Natural killer cell treated with Interleukin-12 subunit alpha and Interleukin-12 subunit beta and Interleukin-15 and Interleukin-18, amount 100 ng/mL, for 72 hours (primary cell): ENCODE measurements around the gene RAB14. TPM values are rescaled to one million over a fixed set of nuclear protein-coding genes. Genes with fewer than 3 reads are reported as not detected.
A peak's percentile ranks its signal among the peaks of the same experiment; 100 is the strongest.

Experiments used
- ATAC-seq, 2 donors: fragments of 150-1000 bp; cut with Tn5 transposase in 1 of 2; sonication (Bioruptor Pico), chemical (Tn5 transposase) in 1 of 2; 2 replicates each; pipeline ENCODE4 v1.10.0; 2021
- DNase-seq: peaks from one replicate; pipeline ENCODE4 v3.0.0; 2022; ENCODE audit warnings: low spot score
- H3K27ac Mint-ChIP-seq, 2 donors: 1 replicate in 1 of 2; 2 replicates in 1 of 2; pipeline ENCODE4 v1.8.0; 2022; ENCODE audit warnings: mixed read lengths in 2 of 2, mild to moderate bottlenecking in 1 of 2, moderate library complexity in 1 of 2
- H3K27me3 Mint-ChIP-seq, 2 donors: 1 replicate in 1 of 2; 2 replicates in 1 of 2; pipeline ENCODE4 v1.8.0; 2022; ENCODE audit warnings: mixed read lengths in 2 of 2
- H3K36me3 Mint-ChIP-seq: one replicate; pipeline ENCODE4 v1.8.0; 2022; ENCODE audit warnings: mixed read lengths
- H3K4me1 Mint-ChIP-seq, 2 donors: 1 replicate in 1 of 2; 2 replicates in 1 of 2; pipeline ENCODE4 v1.8.0; 2022; ENCODE audit warnings: low read depth in 2 of 2, mixed read lengths in 2 of 2, mild to moderate bottlenecking in 1 of 2
- H3K4me3 Mint-ChIP-seq: one replicate; pipeline ENCODE4 v1.8.0; 2022; ENCODE audit warnings: mixed read lengths
- H3K9me3 Mint-ChIP-seq: 2 replicates; pipeline ENCODE4 v1.8.0; 2022; ENCODE audit warnings: mixed read lengths
- total RNA-seq, 2 donors: library from RNA; stranded (reverse); gene quantifications; one replicate each; pipeline ENCODE4 v1.2.3, GENCODE V29; 2022

Gene RAB14
- total RNA-seq = 10 to 100 TPM; 40.6 to 73.8 TPM

DNA sequence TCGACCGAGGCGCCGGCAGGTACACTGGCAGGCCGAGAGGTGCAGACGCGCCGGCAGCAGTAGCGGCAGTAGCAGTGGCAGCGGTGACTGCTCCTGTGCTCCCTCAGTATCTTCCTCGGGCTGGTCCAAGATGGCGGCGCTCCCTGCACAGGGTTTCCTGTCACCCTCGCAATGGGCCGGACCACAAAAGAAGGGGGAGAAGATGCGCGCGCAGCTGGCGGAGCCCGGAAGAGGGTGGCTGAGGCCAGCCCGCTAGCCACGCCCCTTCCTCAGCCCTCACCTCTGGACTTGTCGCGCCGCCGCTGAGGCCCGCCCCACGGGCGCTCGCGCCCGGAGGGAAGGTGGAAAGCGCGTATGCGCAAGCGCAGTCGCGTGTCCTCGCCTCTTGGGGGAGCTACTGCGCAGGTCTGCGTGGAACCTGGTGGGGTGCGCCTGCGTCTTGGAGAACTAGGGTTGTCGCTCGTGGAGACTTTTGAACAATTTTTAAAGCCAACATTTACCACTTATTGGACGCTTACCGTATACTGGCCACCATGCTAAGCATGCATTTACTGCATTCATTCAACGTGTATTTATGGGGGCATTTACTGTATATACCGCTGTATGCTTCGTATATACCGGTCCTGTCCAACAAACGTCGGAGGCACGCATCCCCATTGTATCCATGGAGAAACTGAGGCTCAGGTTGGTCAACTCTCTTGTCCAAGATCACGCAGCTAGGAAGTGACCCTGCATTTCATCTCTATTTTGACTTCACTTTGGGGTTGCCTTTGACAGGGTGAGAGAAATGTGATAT lies at the start of gene RAB14:
Gene RAB14 (minus strand): TSS at position 132 of the 796 bp plus-strand sequence. CDS start 8,457 bp downstream, outside the sequence.
- H3K9me3 Mint-ChIP-seq = no peaks in the 10 kb centered on the region
- H3K4me1 Mint-ChIP-seq = peaks cover 31 to 48% of the 10 kb centered on the region in 2 donors
- peaks cover 6% of the 10 kb centered on the region for H3K36me3 Mint-ChIP-seq
- peak; percentile 95 to 97 for ATAC-seq
- H3K27ac Mint-ChIP-seq = peak within 1 kb of the TSS; percentile 80 to 93
- peak; percentile 100 for DNase-seq
- peak within 1 kb of the TSS; percentile 96 for H3K4me3 Mint-ChIP-seq
- H3K27me3 Mint-ChIP-seq = no peaks in the 10 kb centered on the region

GRCh38 chr9:121249563-121249962 lies 47.9 kb upstream of the RAB14 start:
- Mint-ChIP-seq H3K9me3 (no peaks in the 10 kb centered on the region), H3K27me3 (no peaks in the 10 kb centered on the region), H3K27ac (no peak overlapping the region), H3K4me3 (no peak overlapping the region), H3K4me1 (peaks cover 5 to 6% of the 10 kb centered on the region in 2 donors), H3K36me3 (no peaks in the 10 kb centered on the region)
- DNase-seq (no peak), ATAC-seq (no peak)

GRCh38 chr9:121246821-121247561 lies 45.3 kb upstream of the RAB14 start:
- ATAC-seq = no peak
- no peak overlapping the region for H3K27ac Mint-ChIP-seq
- H3K4me3 Mint-ChIP-seq = no peak overlapping the region
- DNase-seq = no peak
- peaks cover 11% of the 10 kb centered on the region for H3K36me3 Mint-ChIP-seq
- H3K9me3 Mint-ChIP-seq = no peaks in the 10 kb centered on the region
- H3K27me3 Mint-ChIP-seq = no peaks in the 10 kb centered on the region
- peaks cover 0 to 6% of the 10 kb centered on the region in 2 donors for H3K4me1 Mint-ChIP-seq

DNA sequence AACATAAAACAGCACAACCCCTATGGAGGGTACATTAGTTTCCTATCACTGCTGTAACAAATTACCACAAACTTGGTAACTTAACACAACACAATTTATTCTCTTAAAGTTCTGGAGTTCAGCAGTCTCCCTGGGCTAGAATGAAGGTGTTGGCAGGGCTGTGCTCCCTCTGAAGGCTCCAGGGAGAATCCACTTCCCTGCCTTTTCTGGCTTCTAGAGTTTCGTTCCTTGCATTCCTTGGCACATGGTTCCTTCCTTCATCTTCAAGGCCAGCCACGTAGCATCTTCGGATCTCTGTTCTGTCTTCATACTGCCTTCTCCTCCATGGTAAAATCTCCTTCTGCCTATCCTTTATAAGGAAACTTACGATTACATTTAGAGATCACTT lies 41.3 kb upstream of the RAB14 start:
- Mint-ChIP-seq H3K4me3 (no peak overlapping the region), H3K27me3 (no peaks in the 10 kb centered on the region), H3K4me1 (no peaks in the 10 kb centered on the region), H3K36me3 (peaks cover 11% of the 10 kb centered on the region), H3K27ac (no peak overlapping the region), H3K9me3 (no peaks in the 10 kb centered on the region)
- DNase-seq = no peak
- ATAC-seq = no peak

DNA sequence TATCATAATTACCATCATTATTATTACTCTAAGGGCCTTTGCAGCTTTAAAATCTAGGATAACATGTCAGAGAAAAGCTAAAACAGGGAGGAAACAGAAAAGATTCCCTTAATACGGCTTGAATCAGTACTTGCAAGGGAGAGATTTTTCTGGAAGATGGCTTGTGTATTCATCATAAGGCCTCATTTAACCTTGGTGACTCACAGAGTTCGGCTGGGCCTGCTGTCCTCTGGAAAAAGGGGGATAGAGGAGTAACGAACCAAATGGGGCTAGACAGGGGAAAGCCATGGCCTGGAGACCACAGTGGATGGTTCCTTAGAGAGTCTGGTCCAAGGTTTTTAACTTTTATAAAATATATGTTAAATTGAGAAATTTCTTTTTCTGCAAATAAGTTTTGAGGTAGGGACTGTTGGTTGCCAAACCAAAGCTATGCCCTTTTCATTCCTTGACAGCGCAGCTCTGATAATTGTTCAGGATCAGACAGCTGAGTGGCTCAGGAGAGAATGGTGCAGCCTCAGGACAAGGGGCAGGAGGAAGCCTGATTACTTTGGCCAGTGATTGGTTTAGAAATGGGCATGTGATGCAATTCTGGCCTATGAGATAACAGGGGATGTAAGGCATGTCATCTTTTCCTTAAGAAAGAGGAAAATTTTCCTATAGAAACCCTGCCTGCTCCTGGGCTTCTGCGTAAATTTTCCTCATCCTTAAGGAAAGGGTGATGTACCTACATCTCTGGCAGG lies 40.7 kb upstream of the RAB14 start:
- ATAC-seq = no peak
- H3K27me3 Mint-ChIP-seq = no peaks in the 10 kb centered on the region
- H3K27ac Mint-ChIP-seq = no peak overlapping the region
- no peaks in the 10 kb centered on the region for H3K4me1 Mint-ChIP-seq
- no peak for DNase-seq
- no peak overlapping the region for H3K4me3 Mint-ChIP-seq
- H3K36me3 Mint-ChIP-seq = peaks cover 11% of the 10 kb centered on the region
- H3K9me3 Mint-ChIP-seq = no peaks in the 10 kb centered on the region

DNA sequence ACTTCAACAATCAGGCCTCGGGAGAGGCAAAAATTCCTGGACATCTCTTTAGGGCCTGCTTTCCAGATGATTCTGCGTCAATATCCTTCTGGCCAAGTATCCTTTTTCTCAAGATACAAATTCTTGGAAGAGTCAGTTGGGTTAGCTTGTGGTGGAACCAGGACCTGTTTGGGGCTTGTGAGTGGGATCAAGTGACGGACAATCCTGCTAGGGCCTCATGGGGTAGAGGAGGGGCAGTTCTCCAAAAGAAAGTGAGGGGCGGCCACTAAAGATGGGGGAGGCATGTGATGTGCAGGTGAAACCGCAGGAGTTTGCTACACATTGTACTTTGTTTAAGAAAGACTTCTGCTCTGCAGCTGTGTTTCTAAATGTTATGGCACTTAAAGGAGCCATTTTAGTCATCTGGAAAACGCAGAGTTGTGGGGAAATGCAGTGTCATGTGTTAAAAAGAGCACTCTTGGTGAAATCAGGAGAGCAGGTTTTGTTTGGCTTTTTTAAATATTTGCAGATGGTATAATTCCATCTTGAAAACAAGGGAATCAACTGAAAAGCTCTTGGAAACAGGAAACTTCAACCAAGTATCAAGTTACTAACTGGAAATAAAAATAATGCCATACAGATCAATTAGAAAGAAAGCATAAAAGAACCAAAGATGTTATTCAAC lies 38.9 kb upstream of the RAB14 start:
- Mint-ChIP-seq H3K36me3 (peaks cover 11% of the 10 kb centered on the region), H3K27ac (no peak overlapping the region)
- ATAC-seq = no peak

DNA sequence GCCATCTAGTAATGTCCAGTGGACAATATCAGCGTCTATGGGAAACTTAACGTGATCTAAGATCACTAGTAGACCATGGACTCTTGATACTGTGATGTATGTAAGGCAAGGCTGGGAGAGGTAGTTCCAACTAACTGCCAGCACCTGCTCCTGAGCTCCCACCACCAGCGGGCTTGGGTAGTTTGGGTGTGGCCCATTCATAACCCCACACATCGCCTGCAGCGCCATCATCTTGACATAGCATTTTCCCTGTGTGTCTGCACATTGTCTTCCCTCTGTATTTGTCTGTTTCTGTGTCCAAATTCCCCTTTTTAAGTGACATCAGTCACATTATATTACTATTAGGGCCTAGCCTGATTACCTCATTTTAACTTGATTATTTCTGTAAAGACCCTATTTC lies 38.2 kb upstream of the RAB14 start:
- Mint-ChIP-seq H3K36me3 (peaks cover 11% of the 10 kb centered on the region), H3K27me3 (no peaks in the 10 kb centered on the region), H3K9me3 (no peaks in the 10 kb centered on the region), H3K27ac (no peak overlapping the region), H3K4me1 (no peaks in the 10 kb centered on the region), H3K4me3 (no peak overlapping the region)
- ATAC-seq (no peak), DNase-seq (no peak)

More for the DNA sequence above, 38.9 kb upstream of the RAB14 start:
- Mint-ChIP-seq H3K9me3 (no peaks in the 10 kb centered on the region), H3K4me3 (no peak overlapping the region), H3K27me3 (no peaks in the 10 kb centered on the region), H3K4me1 (no peaks in the 10 kb centered on the region)
- no peak for DNase-seq

- H3K9me3 Mint-ChIP-seq = no peaks in the 10 kb centered on the region
- no peak overlapping the region for H3K4me3 Mint-ChIP-seq
- H3K36me3 Mint-ChIP-seq = peaks cover 7% of the 10 kb centered on the region
- ATAC-seq (no peak), DNase-seq (no peak)
- H3K4me1 Mint-ChIP-seq = no peaks in the 10 kb centered on the region
- H3K27ac Mint-ChIP-seq = no peak overlapping the region
- H3K27me3 Mint-ChIP-seq = no peaks in the 10 kb centered on the region
Observed at GRCh38 chr9:121239071-121239470, 37.4 kb upstream of the RAB14 start.

DNA sequence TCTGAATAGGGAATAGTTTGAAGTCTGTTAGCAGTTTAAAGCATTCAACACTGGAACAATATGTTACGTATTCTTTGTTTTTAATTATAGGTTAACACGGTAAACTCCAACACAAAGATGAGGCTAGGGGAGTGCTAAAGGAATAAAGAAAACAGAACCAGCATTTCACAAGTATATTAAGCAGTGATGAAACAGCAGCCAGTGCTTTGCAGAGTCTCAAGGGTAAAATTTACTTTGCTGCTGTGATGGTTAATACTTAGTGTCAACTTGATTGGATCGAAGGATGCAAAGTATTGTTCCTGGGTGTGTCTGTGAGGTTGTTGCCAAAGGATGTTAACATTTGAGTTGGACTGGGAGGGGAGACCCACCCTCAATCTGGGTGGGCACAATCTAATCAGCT lies 36.2 kb upstream of the RAB14 start:
- H3K36me3 Mint-ChIP-seq = no peaks in the 10 kb centered on the region
- H3K4me3 Mint-ChIP-seq = no peak overlapping the region
- no peaks in the 10 kb centered on the region for H3K27me3 Mint-ChIP-seq
- H3K4me1 Mint-ChIP-seq = no peaks in the 10 kb centered on the region
- no peaks in the 10 kb centered on the region for H3K9me3 Mint-ChIP-seq
- H3K27ac Mint-ChIP-seq = no peak overlapping the region
- no peak for DNase-seq
- ATAC-seq = no peak

GRCh38 chr9:121235512-121235911 lies 33.8 kb upstream of the RAB14 start:
- Mint-ChIP-seq H3K27ac (no peak overlapping the region), H3K36me3 (peaks cover 5% of the 10 kb centered on the region), H3K4me3 (no peak overlapping the region), H3K27me3 (no peaks in the 10 kb centered on the region), H3K4me1 (no peaks in the 10 kb centered on the region), H3K9me3 (no peaks in the 10 kb centered on the region)
- ATAC-seq (no peak), DNase-seq (no peak)

GRCh38 chr9:121234832-121235161 lies 33.1 kb upstream of the RAB14 start:
- Mint-ChIP-seq H3K36me3 (peaks cover 5% of the 10 kb centered on the region), H3K27ac (no peak overlapping the region), H3K4me1 (no peaks in the 10 kb centered on the region), H3K9me3 (no peaks in the 10 kb centered on the region), H3K4me3 (no peak overlapping the region), H3K27me3 (no peaks in the 10 kb centered on the region)
- ATAC-seq = no peak
- no peak for DNase-seq

DNA sequence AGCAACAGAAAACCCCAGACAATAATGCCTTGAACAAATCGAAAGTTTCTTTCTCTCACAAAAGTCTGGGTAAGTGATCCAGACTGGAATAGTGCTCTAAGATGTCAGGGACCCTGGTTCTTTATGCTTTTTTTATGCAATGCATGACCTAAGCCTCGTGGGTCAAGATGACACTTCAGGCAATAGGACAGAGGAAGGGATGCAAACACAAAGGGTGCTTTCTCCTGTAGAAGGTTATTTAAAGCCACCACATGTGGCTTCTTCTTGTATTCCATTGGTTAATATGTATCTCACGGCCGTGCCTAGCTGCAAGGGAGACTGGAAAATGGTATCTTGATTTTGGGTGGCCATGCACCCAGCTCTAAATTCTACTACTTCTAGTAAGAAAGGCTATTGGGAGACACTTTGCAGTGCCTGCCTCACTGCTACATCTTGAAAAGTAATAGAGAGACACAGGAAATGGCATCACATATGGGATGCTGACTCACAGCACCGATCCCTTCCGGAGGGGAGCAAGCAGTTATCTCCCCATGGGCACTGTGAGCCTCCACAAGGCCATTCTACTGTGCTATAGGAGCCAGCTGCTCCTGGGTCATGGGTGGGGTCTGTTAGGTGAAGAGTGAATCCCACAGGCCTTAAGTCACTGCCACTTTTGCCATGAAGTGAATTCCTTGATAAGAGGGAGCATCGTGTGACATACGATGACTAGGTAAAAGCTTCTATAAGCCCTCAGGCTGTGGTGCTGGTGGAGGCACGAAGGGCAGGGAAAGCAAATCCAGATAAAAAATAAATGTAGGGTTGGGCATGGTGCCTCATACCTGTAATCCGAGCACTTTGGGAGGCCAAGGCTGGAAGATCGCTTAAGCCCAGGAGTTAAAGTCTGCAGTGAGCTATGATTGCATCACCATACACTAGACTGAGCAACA lies 32.5 kb upstream of the RAB14 start:
- Mint-ChIP-seq H3K4me3 (no peak overlapping the region), H3K27me3 (no peaks in the 10 kb centered on the region), H3K36me3 (peaks cover 5% of the 10 kb centered on the region), H3K4me1 (no peaks in the 10 kb centered on the region), H3K9me3 (no peaks in the 10 kb centered on the region), H3K27ac (peak overlapping the region in 1 of 2 donors; percentile 54)
- ATAC-seq (no peak), DNase-seq (no peak)

DNA sequence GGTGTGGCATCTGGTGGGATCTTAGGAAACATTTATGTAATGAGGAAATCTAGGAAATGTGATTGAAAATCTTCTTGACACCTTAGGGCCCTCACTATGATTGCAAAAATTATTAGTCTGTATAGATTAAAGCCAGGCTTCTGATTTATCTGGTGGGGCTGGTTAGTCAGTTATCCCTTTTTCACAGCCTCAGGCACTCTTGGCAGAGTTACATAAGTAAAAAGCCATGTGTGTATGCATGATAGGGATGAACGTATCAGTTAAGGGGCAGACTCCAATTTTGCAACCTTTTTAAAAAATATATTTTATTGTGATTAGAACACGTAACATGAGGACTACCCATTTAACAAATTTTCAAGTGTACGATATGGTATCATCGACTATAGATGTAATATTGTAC lies 30.6 kb upstream of the RAB14 start:
- DNase-seq = no peak

More for the DNA sequence above, 30.6 kb upstream of the RAB14 start:
- Mint-ChIP-seq H3K36me3 (peaks cover 5% of the 10 kb centered on the region), H3K27me3 (no peaks in the 10 kb centered on the region), H3K4me3 (no peak overlapping the region), H3K4me1 (peaks cover 3 to 5% of the 10 kb centered on the region in 2 donors), H3K27ac (no peak overlapping the region), H3K9me3 (no peaks in the 10 kb centered on the region)
- no peak for ATAC-seq
